Epidermal melanocyte (primary cell): ENCODE data around the gene MRPL38.
"Not testable (repeated sequence)": the region's sequence is repeated elsewhere in the genome, so short reads cannot be mapped to it uniquely, and the experiment has no call there.

Experiments used
- DNase-seq: peaks from one replicate; pipeline ENCODE4 v3.0.0; 2011; ENCODE audit warnings: low spot score; ENCODE audit not compliant: insufficient read length

MRPL38 gene

DNA sequence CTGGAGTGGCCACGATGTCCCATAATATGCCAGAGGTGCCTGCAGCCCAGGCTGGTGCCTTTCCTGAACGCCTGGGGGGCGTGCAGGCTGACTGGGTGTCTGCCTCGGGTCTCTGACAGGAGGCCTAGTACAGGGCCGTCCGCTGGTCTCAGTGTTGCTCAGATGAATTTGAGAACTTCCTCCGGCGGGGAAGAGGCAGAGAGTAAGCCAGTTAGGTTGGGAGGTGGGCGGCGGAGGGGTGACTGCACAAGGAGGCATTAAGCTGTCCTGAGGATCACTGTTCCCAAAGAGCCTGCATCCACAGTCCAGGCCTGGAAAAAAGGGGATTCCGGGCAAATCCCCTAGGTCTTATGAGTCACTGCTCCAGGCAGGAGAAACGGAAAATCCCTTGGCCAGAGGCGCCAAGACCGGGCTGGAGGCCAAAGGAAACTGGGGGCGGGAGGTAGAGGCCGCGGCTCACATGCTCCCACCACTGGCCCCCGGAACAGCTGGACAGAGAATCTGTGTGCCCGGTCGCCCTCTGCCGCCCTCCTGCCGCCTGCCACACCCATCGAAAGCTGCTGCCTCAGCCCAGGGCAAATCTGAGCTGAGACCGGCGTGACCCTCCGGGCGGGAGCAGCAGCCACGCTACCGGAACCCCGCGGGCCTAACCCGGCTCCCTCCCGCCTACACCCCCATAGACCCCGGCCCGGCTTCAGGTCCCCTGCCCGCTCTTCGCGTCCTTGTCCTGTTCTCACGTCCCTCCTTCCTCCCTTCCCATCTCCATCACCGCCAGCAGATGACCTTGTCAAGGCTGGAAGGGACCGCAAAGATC lies 27.5 kb downstream of the MRPL38 start:
- DNase-seq, result peak; percentile 84

DNA sequence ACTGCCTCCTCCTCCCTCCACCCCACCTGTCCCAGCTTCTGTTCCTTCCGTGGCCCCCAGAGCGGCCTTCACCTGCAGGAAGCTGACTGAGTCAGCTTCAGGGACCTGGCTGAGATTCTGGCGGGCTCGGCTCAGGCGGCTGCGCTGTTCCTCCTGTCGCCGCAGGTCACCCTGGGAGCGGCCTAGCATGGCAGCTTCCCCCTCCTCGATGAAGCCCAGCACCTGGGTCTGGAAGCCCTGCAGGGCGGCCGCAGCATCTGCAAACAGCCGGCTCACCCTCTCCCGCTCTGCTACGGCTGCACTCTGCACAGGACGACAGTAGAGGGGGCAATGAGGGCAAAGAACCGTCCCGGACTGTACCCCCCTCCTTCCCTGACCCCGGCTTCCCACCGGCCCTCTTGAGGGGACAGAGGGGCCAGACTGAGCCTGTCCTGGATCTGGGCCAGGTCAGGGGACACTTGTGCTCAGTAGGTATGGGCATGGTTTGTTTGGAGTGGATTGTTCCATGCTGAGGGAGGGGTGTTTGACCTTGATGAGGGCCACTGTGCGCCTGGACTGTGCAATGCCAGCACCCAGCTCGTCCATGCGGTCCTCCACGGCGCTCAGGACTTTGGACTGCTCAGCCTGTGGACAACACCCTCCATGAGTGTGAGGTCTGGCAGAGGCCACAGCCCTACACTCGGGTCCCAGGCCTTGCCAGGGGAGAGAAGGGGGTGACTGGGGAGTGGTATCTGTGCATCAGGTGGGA lies 28.3 kb downstream of the MRPL38 start:
- no peak for DNase-seq

DNA sequence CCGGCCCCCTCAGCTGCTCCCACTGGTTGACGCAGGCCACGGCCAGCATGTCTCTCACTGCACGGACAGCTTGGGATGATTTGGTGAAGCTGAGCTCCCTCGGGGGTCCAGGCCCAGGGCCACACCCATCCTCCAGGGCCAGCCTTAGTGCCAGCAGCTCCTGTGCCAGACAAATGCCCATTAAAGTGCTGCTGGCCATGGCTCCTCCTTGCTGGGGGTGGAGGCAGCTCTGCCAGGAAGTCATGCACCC lies 28.8 kb downstream of the MRPL38 start:
- DNase-seq, result no peak

DNA sequence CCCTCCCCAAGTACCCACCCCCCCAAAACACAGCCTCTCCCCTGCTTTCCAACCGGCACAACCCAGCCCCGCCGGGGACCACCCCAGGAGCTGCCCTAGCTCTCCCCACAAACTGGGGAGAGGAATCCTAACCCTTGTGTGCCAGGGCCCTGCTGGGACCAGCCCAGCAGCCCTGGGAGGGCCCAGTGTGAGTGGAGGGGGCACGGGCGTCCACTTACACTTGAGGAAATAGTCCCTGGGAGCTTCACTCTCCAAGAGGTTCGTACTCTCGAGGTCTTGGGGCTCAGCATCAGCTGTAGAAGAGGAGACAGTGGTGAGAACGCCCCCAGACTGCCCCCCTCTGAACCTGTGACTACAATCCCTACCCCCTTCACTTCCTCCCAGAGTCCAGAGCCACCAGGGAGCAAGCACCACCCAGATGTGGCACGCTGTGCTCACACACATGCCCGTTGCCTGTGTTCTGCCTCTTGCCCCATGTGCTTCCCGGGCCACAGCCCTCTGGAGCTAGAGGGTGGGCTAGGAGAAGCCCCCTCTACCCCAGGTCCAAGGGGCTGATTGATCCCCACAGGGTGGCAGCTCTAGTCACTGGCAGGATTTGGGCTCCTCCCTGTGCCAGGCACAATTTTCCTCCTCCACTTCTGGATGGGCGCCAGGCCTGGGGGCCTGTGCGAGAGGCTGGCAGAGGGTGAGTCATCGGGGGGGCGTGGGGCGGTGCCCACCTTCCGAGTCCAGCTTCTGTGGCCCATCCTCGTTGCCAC lies 29.3 kb downstream of the MRPL38 start:
- no peak for DNase-seq

DNA sequence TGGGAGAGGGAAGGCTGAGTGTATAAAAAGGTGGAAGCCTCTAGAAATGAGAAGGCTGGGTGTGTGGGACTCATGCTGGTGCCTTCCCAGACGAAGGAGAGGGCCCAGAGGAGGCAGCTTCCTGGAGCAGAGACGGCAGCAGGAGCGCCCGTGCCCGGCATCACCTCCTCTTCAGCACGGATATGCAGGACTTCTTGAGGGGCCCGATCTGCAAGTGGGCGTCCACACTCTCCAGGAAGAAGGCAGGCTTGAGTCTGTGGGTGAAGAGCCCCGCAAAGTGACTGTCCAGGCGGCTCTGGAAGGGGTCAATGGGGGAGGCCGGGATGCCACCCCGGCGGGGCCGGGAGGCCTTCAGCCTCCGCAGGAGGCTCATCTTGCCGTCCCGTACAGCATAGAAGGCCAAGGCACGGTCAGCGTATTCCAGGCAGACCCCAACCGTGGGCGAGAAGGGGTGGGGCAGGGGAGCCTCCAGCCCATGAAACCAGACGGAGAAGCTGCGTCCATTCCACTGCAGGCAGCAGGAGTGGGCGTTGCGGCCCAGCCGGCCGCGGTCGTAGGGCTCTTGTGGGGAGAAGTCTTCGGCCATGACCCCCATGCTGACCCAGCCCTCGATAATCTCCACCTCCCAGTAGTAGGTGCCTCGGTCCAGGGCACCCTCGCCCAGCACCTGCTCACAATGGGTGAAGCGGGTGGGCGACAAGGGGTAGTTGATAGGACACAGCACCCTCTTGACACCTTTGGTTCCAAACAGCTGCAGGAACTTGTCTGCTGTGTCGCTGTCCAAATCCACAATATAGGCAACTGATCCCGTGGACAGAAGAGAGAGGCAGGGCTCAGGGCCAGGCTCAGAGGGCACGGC lies 30.1 kb downstream of the MRPL38 start:
- no peak for DNase-seq

DNA sequence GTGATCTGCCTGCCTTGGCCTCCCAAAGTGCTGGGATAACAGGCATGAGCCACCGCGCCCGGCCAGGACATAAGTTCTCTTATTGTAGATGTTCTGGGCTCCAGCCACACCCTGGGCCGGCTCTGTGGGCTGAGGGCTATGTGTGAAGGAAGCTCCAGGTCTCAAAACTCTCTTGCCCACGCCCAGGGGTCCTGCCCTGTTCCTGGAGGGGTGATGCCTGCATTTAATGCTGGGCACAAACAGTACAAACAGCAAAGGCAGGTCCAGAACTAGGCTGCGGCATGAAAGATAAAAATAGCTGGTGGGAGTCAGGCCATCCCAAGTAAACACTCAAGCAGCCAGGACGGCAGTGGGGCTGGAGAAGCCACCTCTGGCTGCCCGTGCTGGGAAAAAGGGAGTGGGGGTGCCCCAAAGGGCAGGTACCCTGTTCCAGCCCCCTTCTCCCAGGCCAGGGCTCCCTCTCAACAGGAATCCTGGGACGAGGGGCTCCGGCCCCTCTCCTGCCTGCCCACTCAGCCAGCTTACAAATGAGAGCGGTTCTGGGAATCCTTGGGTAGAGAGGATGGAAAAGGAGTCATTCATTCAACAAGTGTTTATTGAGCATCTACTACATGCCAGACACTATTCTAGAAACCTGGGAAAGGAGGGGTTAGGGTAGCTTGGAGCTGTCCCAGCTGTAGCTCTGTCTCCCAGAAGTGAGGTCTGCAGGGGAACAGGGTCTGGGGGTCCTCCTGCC lies 30.9 kb downstream of the MRPL38 start:
- DNase-seq, result no peak

DNA sequence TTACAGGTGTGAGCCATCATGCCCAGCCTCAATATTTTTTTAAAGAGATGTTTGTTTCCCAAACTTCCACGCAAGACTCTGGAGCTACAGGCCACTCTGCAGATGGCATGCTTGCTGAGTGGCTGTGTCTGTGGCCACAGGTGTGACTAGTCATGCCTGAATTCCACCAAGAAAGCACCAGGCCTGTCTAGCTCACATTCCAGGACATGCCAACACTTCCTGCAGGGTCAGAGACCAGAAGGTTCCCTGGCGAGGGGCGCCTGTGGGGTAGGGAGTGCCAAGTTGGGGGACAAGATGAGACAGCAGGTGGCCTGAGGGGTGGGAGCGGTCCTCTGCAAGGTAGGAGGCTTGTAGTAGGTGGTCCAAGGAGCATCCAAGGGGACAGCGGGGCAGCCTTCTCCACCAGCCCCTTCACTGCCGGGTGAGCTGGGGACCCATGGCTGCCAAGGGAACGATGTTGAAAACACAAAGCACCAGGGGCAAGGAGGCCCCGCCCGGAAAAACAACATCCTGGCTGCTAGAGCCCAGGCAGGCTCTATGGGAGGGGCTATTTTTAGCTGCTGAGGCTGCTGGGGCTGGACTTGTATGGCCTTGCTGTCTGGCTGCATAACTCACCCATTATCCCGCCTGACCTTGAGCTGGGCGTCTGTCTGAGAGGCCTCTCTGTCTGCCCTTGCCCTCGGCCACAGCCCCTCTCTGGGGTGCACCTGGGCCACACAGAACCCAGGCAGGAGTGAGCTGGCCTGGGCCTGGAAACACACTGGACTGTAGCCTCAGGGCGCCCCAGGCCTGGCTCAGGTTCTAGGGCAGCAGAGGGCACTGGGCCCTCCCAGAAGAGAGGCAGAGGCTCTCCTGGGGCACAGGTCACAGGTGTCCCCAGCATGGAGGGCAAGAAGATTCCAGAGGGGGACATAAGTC lies 32.0 kb downstream of the MRPL38 start:
- no peak for DNase-seq

DNA sequence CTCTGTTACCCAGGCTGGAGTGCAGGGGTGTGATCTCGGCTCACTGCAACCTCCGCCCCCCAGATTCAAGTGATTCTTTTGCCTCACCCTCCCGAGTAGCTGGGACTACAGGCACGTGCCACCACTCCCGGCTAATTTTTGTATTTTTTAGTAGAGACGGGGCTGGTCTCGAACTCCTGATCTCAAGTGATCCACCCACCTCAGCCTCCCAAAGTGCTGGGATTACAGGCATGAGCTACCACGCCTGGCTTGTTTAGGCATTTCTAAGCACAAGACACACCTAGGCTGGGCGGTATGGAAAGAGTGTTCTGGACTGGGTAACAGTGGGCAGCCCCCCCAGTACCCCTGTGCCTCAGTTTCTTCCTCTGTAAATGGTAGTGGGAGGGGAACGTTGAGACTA lies 34.5 kb downstream of the MRPL38 start:
- DNase-seq, result not testable (repeated sequence)

DNA sequence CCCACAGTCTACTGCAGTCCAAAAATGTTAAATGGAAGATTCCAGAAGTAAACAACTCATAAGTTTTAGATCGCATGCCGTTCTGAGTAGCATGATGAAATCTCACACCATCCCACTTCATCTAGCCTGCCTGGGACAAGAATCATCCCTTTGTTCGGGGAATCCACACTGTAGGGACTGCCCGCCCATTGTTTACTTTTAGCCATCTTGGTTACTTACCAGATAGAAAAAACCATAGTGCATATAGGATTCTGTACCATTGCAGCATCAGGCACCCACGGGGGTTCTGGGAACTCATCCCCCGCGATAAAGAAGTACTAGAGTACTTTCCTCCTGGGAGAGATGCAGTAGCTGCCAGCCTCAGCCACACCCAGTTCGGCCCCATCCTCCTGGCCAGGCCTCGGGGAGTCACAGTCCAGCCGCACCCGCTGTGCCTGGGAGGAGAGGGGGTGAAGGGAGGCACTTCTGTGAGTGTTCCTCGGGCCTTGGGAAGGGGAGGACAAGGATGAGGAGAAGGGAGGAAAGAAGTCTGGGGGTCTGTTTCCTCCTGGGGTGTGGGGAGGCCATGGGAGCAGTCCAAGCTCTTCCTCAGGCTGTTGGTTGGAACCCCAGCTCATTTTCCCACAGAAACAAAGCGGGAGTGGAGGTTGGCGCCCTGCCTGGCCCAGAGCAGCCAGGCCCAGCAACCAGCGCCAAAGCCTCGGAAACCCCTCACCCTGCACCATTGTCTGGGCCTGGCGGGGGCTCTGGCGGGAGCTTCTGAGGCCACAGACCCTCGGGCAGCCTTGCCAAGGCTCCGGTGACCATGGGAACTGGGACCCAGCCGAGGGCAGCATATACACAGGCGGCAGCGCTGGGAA lies 35.2 kb downstream of the MRPL38 start:
- DNase-seq, result peak; percentile 84

DNA sequence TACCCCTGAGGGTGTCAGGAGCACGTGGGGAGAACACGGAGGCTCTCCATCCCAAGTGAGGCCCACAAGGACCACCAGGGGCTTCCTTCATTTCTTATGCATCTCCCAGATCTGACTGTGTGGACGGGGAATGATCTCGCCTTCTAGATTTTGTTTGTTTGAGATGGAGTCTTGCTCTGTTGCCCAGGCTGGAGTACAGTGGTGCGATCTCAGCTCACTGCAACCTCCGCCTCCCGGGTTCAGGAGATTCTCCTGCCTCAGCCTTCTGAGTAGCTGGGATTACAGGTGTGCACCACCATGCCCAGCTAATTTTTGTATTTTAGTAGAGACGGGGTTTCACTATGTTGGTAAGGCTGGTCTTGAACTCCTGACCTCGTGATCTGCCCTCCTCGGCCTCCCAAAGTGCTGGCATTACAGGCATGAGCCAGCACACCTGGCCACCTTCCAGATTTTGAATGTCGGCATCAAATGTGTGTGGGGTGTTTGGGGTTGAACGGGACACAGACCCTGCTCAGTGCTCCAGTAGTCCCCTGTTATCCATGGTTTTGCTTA lies 35.9 kb downstream of the MRPL38 start:
- DNase-seq, result not testable (repeated sequence)

DNA sequence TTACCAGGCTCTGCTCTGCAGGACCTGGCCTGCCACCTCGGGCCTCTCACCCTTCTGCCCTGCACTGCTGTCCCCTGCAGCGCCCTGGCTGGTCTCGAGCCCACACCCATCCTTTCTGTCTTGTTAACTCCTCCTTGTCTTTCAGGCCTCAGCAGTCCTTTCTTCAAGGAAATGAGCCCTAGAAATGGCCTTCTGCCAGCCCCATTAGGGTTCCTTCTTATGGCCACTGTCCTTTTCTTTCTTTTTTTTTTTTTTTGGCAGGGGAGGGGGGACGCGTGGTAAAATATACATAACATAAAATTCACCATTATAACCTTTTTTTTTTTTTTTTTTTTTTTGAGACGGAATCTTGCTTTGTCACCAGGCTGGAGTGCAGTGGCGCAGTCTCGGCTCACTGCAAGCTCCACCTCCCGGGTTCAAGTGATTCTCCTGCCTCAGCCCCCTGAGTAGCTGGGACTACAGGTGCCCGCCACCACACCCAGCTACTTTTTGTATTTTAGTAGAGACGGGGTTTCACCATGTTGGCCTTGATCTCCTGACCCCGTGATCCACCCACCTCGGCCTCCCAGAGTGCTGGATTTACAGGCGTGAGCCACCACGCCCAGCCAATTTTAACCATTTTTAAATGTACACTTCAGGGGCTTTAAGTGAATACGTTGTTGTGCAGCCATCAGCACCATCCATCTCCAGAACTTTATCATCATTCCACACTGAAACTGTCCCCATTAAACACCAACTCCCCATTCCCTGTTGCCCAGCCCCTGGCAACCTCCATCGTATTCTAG lies 39.1 kb downstream of the MRPL38 start:
- not testable (repeated sequence) for DNase-seq

DNA sequence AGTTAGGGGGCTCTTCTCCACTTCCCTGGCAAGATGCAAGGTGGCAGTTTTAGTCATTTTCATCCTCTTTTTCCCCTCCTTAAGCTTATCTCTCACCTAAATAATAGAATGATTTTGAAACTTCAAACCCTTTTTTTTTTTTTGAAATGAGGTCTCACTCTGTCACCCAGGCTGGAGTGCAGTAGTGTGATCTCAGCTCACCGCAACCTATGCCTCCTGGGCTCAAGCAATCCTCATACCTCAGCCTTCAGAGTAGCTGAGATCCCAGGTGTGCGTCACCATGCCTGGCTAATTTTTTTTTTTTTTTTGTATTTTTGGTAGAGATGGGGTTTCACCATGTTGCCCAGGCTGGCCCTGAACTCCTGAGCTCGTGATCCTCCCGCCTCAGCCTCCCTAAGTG lies 39.8 kb downstream of the MRPL38 start:
- DNase-seq, result not testable (repeated sequence)

DNA sequence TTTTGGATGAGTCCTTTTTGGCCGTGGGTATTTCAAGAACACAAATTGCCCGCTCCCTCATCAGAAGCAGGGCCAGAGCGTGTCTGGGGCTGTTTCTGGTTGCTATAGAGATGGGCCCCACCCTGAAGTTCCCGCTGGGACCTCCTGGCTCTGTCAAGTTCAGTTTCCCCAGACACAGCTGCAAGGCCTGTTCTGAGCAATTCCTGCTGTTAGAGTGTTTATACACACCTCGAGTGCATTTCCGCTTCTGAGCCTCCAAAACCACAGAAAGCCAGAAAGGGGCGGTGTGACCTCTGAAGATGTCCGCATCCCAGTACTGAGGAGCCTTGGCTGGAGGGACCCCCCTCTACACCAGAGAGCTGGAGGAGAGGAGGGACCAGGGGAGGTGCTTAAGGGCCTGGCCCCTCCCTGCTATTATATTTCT lies 40.2 kb downstream of the MRPL38 start:
- DNase-seq, result no peak

DNA sequence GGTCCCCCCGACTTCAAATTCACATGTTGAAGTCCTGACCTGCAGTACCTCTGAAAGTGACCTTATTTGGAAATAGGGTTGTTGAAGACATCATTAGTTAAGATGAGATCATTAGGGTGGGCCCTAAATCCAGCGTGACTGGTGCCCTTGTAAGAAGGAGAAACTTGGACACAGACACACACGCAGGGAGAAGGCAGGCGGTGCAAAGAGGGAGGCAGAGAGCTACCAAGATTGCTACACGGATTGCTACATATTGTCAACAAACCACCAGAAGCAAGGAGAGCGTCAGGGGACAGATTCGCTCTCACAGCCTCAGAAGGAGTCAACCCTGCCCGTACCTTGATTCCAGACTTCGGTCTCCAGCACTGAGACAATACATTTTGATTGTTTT lies 42.8 kb downstream of the MRPL38 start:
- no peak for DNase-seq

DNA sequence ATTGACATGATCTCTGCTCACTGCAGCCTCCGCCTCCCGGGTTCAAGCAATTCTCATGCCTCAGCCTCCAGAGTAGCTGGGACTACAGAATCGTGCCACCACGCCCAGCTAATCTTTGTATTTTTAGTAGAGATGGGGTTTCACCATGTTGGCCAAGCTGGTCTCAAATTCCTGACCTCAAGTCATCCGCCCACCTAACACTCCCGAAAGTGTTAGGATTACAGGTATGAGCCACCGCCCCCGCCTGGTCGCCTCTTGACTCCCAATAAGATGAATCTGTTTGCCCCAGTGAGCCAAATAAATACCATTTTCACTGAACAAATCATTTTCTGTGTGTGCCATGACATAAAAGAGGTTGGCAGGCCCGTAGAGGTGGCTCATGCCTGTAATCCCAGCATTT lies 45.3 kb downstream of the MRPL38 start:
- not testable (repeated sequence) for DNase-seq

DNA sequence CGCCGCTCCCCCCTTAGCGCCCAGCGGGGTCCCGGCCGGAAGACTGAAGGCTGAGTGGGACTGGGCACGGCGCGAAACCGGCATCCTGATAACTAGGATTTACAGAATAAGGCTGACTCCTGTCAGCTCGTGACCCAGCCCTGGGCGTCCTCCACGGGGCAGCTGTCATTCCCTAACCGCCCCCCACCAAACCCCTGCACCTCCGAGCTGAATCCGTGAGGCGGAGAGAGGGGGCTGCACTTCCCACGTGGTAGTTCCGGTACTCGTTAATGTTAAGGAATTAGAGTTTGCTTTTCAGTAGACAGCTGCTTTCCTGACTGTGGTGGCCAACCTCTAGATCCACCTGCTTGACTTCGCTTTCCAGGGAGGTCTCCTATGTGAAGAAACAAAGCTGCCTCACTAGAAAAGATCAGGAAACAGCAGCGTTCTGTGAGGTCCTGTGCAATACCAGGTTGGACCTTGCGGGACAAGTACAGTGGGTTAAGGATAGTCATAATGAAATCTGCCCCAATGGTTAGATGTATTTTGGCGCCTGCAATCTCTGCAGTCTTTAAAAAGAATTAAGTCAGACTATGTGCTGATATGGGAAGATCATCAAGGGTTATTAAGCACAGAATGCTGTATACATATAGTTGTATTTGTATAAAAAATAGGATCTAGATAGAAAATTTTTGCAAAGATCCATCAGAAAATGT lies 48.5 kb downstream of the MRPL38 start:
- DNase-seq, result no peak
